HEK293 (cell line): ENCODE results near the gene HOXD9.

Source experiments
- CTCF ChIP-seq: fragments of 450-650 bp; formaldehyde crosslinking; IDR thresholded peaks from 2 replicates; pipeline ENCODE4 v1.5.1; 2016; ENCODE audit warnings: missing biosample characterization, missing genetic modification characterization
- GLI2 ChIP-seq: fragments of 450-650 bp; formaldehyde crosslinking; IDR thresholded peaks from 2 replicates; pipeline ENCODE4; 2017; ENCODE audit warnings: missing biosample characterization, missing genetic modification characterization, low read depth, borderline replicate concordance
- GLIS2 ChIP-seq: fragments of 450-650 bp; formaldehyde crosslinking; IDR thresholded peaks from 2 replicates; pipeline ENCODE4 v1.5.1; 2016; ENCODE audit warnings: missing biosample characterization, missing genetic modification characterization
- OVOL3 ChIP-seq: fragments of 450-650 bp; formaldehyde crosslinking; IDR thresholded peaks from 2 replicates; pipeline ENCODE4 v1.5.1; 2016; ENCODE audit warnings: missing biosample characterization, missing genetic modification characterization
- YY1 ChIP-seq: fragments of 450-650 bp; formaldehyde crosslinking; IDR thresholded peaks from 2 replicates; pipeline ENCODE4 v1.5.1; 2018; ENCODE audit warnings: missing biosample characterization, missing genetic modification characterization
- ZBTB26 ChIP-seq: fragments of 450-650 bp; formaldehyde crosslinking; optimal IDR thresholded peaks from 2 replicates; pipeline ENCODE3; 2016; ENCODE audit warnings: missing biosample characterization, mild to moderate bottlenecking, missing genetic modification characterization
- ZFP41 ChIP-seq: fragments of 450-650 bp; formaldehyde crosslinking; IDR thresholded peaks from 2 replicates; pipeline ENCODE4 v1.5.1; 2016; ENCODE audit warnings: missing biosample characterization, missing genetic modification characterization, borderline replicate concordance
- ZNF10 ChIP-seq: fragments of 450-650 bp; formaldehyde crosslinking; IDR thresholded peaks from 2 replicates; pipeline ENCODE4 v1.5.1; 2017; ENCODE audit warnings: missing biosample characterization, missing genetic modification characterization
- ZNF292 ChIP-seq: fragments of 450-650 bp; formaldehyde crosslinking; IDR thresholded peaks from 2 replicates; pipeline ENCODE4 v1.5.1; 2016; ENCODE audit warnings: low read depth, missing biosample characterization, missing genetic modification characterization, borderline replicate concordance
- ZNF311 ChIP-seq: fragments of 450-650 bp; formaldehyde crosslinking; IDR thresholded peaks from 2 replicates; pipeline ENCODE4 v1.5.1; 2017; ENCODE audit warnings: missing biosample characterization, missing genetic modification characterization, borderline replicate concordance
- ZNF423 ChIP-seq: fragments of 450-650 bp; formaldehyde crosslinking; IDR thresholded peaks from 2 replicates; pipeline ENCODE4 v1.5.1; 2016; ENCODE audit warnings: missing biosample characterization, missing genetic modification characterization
- ZNF514 ChIP-seq: fragments of 450-650 bp; formaldehyde crosslinking; IDR thresholded peaks from 2 replicates; pipeline ENCODE4 v1.5.1; 2016; ENCODE audit warnings: missing biosample characterization, missing genetic modification characterization
- ZNF530 ChIP-seq: fragments of 450-650 bp; formaldehyde crosslinking; IDR thresholded peaks from 2 replicates; pipeline ENCODE4 v1.5.1; 2016; ENCODE audit warnings: low read depth, missing biosample characterization, missing genetic modification characterization
- ZNF558 ChIP-seq: fragments of 450-650 bp; formaldehyde crosslinking; IDR thresholded peaks from 2 replicates; pipeline ENCODE4 v1.5.1; 2016; ENCODE audit warnings: missing biosample characterization, missing genetic modification characterization
- ZNF560 ChIP-seq: fragments of 450-650 bp; formaldehyde crosslinking; IDR thresholded peaks from 2 replicates; pipeline ENCODE4 v1.5.1; 2017; ENCODE audit warnings: missing biosample characterization, missing genetic modification characterization, borderline replicate concordance
- ZNF785 ChIP-seq: fragments of 450-650 bp; formaldehyde crosslinking; IDR thresholded peaks from 2 replicates; pipeline ENCODE4 v1.5.1; 2016; ENCODE audit warnings: missing biosample characterization, missing genetic modification characterization
- ZSCAN18 ChIP-seq: fragments of 450-650 bp; formaldehyde crosslinking; IDR thresholded peaks from 2 replicates; pipeline ENCODE4 v1.5.1; 2016; ENCODE audit warnings: missing biosample characterization, missing genetic modification characterization
- TF ChIP-seq, protein P1 (sequence below): fragments of 450-650 bp; formaldehyde crosslinking; IDR thresholded peaks from 2 replicates; pipeline ENCODE4 v1.5.1; 2016; ENCODE audit warnings: missing biosample characterization, missing genetic modification characterization, borderline replicate concordance
- TF ChIP-seq, protein P2 (sequence below): fragments of 450-650 bp; formaldehyde crosslinking; IDR thresholded peaks from 2 replicates; pipeline ENCODE4; 2016; ENCODE audit warnings: missing biosample characterization, missing genetic modification characterization
- TF ChIP-seq, protein P3 (sequence below): fragments of 450-650 bp; formaldehyde crosslinking; IDR thresholded peaks from 2 replicates; pipeline ENCODE4 v1.5.1; 2017; ENCODE audit warnings: missing biosample characterization, missing genetic modification characterization
- TF ChIP-seq, protein P4 (sequence below): fragments of 450-650 bp; formaldehyde crosslinking; IDR thresholded peaks from 2 replicates; pipeline ENCODE4 v1.5.1; 2016; ENCODE audit warnings: missing biosample characterization, missing genetic modification characterization

The HOXD9 gene

DNA sequence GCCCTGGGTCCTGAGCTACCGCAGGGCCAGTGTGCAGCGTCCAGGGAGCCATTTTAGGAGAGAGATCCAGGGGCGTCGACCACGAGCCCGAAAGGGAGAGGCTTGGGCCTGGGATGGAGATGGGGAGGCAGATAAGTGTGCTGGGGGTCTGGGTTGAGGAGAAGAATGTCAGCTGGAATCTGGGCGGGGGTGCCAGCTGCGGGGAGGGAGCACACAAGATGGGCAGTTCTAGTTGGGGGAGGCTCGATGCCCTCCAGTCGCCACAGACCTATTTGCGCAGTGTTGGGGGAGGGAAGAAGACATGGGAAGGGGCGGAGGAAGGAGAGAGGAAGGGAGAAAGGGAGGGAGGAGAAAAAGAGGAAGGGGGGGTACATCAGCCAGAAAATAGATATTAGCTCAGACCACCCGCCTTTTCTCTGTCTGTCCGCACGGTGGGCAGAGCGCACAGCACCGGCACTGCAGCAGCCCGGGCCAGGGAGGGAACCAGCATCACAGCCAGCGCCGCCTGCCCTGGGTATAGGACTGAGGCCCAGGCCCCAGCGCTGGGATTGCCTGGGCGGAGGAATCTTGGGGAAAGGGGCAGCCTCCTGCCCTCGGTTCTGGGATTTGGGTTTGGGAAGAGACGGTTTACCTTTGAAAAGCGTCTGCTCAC, 17.3 kb upstream of the HOXD9 start (continued):
- no peak for TF ChIP-seq ZNF558 (tag by site-specific recombination)
- TF ChIP-seq OVOL3 (tag by site-specific recombination): no peak
- no peak for TF ChIP-seq ZNF311
- TF ChIP-seq YY1 (tag by site-specific recombination): no peak; the same call in 1 of the 2 replicates
- TF ChIP-seq ZNF292 (tag by site-specific recombination): no peak
- no peak for TF ChIP-seq ZNF530 (tag by site-specific recombination)
- peak; percentile 74 for TF ChIP-seq GLIS2 (tag by site-specific recombination)
- TF ChIP-seq ZBTB26 (tag by site-specific recombination): no peak
- no peak for TF ChIP-seq ZSCAN18
- TF ChIP-seq, protein P1, sequence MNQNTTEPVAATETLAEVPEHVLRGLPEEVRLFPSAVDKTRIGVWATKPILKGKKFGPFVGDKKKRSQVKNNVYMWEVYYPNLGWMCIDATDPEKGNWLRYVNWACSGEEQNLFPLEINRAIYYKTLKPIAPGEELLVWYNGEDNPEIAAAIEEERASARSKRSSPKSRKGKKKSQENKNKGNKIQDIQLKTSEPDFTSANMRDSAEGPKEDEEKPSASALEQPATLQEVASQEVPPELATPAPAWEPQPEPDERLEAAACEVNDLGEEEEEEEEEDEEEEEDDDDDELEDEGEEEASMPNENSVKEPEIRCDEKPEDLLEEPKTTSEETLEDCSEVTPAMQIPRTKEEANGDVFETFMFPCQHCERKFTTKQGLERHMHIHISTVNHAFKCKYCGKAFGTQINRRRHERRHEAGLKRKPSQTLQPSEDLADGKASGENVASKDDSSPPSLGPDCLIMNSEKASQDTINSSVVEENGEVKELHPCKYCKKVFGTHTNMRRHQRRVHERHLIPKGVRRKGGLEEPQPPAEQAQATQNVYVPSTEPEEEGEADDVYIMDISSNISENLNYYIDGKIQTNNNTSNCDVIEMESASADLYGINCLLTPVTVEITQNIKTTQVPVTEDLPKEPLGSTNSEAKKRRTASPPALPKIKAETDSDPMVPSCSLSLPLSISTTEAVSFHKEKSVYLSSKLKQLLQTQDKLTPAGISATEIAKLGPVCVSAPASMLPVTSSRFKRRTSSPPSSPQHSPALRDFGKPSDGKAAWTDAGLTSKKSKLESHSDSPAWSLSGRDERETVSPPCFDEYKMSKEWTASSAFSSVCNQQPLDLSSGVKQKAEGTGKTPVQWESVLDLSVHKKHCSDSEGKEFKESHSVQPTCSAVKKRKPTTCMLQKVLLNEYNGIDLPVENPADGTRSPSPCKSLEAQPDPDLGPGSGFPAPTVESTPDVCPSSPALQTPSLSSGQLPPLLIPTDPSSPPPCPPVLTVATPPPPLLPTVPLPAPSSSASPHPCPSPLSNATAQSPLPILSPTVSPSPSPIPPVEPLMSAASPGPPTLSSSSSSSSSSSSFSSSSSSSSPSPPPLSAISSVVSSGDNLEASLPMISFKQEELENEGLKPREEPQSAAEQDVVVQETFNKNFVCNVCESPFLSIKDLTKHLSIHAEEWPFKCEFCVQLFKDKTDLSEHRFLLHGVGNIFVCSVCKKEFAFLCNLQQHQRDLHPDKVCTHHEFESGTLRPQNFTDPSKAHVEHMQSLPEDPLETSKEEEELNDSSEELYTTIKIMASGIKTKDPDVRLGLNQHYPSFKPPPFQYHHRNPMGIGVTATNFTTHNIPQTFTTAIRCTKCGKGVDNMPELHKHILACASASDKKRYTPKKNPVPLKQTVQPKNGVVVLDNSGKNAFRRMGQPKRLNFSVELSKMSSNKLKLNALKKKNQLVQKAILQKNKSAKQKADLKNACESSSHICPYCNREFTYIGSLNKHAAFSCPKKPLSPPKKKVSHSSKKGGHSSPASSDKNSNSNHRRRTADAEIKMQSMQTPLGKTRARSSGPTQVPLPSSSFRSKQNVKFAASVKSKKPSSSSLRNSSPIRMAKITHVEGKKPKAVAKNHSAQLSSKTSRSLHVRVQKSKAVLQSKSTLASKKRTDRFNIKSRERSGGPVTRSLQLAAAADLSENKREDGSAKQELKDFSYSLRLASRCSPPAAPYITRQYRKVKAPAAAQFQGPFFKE (tag by site-specific recombination): no peak
- TF ChIP-seq GLI2 (tag by site-specific recombination): no peak; the same call in 1 of the 2 replicates
- TF ChIP-seq, protein P2, sequence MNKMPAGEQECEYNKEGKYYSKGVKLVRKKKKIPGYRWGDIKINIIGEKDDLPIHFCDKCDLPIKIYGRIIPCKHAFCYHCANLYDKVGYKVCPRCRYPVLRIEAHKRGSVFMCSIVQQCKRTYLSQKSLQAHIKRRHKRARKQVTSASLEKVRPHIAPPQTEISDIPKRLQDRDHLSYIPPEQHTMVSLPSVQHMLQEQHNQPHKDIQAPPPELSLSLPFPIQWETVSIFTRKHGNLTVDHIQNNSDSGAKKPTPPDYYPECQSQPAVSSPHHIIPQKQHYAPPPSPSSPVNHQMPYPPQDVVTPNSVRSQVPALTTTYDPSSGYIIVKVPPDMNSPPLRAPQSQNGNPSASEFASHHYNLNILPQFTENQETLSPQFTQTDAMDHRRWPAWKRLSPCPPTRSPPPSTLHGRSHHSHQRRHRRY: no peak
- no peak for TF ChIP-seq ZFP41 (tag by site-specific recombination)
- no peak for TF ChIP-seq ZNF560 (tag by site-specific recombination)
- TF ChIP-seq, protein P3, sequence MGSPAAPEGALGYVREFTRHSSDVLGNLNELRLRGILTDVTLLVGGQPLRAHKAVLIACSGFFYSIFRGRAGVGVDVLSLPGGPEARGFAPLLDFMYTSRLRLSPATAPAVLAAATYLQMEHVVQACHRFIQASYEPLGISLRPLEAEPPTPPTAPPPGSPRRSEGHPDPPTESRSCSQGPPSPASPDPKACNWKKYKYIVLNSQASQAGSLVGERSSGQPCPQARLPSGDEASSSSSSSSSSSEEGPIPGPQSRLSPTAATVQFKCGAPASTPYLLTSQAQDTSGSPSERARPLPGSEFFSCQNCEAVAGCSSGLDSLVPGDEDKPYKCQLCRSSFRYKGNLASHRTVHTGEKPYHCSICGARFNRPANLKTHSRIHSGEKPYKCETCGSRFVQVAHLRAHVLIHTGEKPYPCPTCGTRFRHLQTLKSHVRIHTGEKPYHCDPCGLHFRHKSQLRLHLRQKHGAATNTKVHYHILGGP (tag by site-specific recombination): no peak
- TF ChIP-seq ZNF514: no peak
- no peak for TF ChIP-seq ZNF785 (tag by site-specific recombination)
- no peak for TF ChIP-seq ZNF423 (tag by site-specific recombination)
- TF ChIP-seq ZNF10 (tag by site-specific recombination): no peak
- TF ChIP-seq, protein P4, sequence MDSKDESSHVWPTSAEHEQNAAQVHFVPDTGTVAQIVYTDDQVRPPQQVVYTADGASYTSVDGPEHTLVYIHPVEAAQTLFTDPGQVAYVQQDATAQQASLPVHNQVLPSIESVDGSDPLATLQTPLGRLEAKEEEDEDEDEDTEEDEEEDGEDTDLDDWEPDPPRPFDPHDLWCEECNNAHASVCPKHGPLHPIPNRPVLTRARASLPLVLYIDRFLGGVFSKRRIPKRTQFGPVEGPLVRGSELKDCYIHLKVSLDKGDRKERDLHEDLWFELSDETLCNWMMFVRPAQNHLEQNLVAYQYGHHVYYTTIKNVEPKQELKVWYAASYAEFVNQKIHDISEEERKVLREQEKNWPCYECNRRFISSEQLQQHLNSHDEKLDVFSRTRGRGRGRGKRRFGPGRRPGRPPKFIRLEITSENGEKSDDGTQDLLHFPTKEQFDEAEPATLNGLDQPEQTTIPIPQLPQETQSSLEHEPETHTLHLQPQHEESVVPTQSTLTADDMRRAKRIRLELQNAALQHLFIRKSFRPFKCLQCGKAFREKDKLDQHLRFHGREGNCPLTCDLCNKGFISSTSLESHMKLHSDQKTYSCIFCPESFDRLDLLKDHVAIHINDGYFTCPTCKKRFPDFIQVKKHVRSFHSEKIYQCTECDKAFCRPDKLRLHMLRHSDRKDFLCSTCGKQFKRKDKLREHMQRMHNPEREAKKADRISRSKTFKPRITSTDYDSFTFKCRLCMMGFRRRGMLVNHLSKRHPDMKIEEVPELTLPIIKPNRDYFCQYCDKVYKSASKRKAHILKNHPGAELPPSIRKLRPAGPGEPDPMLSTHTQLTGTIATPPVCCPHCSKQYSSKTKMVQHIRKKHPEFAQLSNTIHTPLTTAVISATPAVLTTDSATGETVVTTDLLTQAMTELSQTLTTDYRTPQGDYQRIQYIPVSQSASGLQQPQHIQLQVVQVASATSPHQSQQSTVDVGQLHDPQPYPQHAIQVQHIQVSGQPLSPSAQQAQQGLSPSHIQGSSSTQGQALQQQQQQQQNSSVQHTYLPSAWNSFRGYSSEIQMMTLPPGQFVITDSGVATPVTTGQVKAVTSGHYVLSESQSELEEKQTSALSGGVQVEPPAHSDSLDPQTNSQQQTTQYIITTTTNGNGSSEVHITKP: peak; percentile 85
- peak; percentile 79 for TF ChIP-seq CTCF
